ELR (cell line): ENCODE measurements around the gene PGBD1.

Experiments
- DNase-seq: peaks from one replicate; pipeline ENCODE4 v3.0.0-alpha.2; 2015; ENCODE audit warnings: low read depth

Gene PGBD1

GRCh38 chr6:28335564-28336283 is 54.4 kb downstream of the PGBD1 start, which contains the start of gene ZSCAN31:
ZSCAN31 (minus strand) TSS chr6:28336148; CDS start chr6:28329683, 6,465 bp downstream.
- DNase-seq: peak; percentile 98

- peak; percentile 47 for DNase-seq
These were observed 55.1 kb downstream of the PGBD1 start for GRCh38 chr6:28336284-28337120.

- DNase-seq: no peak
These were observed 55.7 kb downstream of the PGBD1 start for GRCh38 chr6:28337121-28337520.

GRCh38 chr6:28340310-28341095 is 59.1 kb downstream of the PGBD1 start:
- DNase-seq: no peak

- no peak for DNase-seq
These were observed 62.7 kb downstream of the PGBD1 start for GRCh38 chr6:28343898-28344677.

- DNase-seq: no peak
These were observed 63.8 kb downstream of the PGBD1 start for GRCh38 chr6:28345201-28345600.

GRCh38 chr6:28347119-28347518 is 65.7 kb downstream of the PGBD1 start:
- no peak for DNase-seq

GRCh38 chr6:28349344-28349891 is 68.0 kb downstream of the PGBD1 start:
- DNase-seq: no peak

GRCh38 chr6:28349892-28350737 is 68.7 kb downstream of the PGBD1 start, which contains the start of gene ZKSCAN3:
ZKSCAN3 (plus strand) TSS chr6:28349947; CDS start chr6:28359587, 9,640 bp downstream.
- peak; percentile 87 for DNase-seq

GRCh38 chr6:28351087-28351486 is 69.7 kb downstream of the PGBD1 start:
- DNase-seq: no peak

- no peak for DNase-seq
These were observed 70.1 kb downstream of the PGBD1 start for GRCh38 chr6:28351493-28351925.
